Muscle of back (tissue), 13 donors: ENCODE measurements around the gene IL17RD. TPM values are rescaled to one million over a fixed set of nuclear protein-coding genes. Genes with fewer than 3 reads are reported as not detected.

Source experiments
- DNase-seq, 3 donors: peaks; one replicate each; pipeline versions ENCODE4 v3.0.0 to v3.0.0-alpha.2; 2013
- long read RNA-seq, 9 donors: transcript quantifications; one replicate each; lab custom pipeline, GENCODE V29; 2026
- polyA plus RNA-seq, 10 donors: library from polyadenylated mRNA; unstranded; fragments of 120-200 nt; gene quantifications; one replicate each; pipeline ENCODE4 v1.2.1, GENCODE V29; 2013; ENCODE audit not compliant: insufficient read length in 10 of 10

The IL17RD gene
- polyA plus RNA-seq: 10 to 100 TPM; 22.6 to 36.7 (median 29.0) TPM
- long read RNA-seq, donor 1, full-length matches to known transcripts: 7 of 7 reads
- long read RNA-seq, donor 1, partial matches to known transcripts: 0 of 7 reads
- long read RNA-seq, donor 1, other reads (novel, unspliced or antisense): 0 of 7 reads
- long read RNA-seq, donor 2, full-length matches to known transcripts: 3 of 3 reads
- long read RNA-seq, donor 2, partial matches to known transcripts: 0 of 3 reads
- long read RNA-seq, donor 2, other reads (novel, unspliced or antisense): 0 of 3 reads
- long read RNA-seq, donor 3: 0 reads
- long read RNA-seq, donor 4, full-length matches to known transcripts: 1 of 1 reads
- long read RNA-seq, donor 4, partial matches to known transcripts: 0 of 1 reads
- long read RNA-seq, donor 4, other reads (novel, unspliced or antisense): 0 of 1 reads
- long read RNA-seq, donor 5, full-length matches to known transcripts: 4 of 4 reads
- long read RNA-seq, donor 5, partial matches to known transcripts: 0 of 4 reads
- long read RNA-seq, donor 5, other reads (novel, unspliced or antisense): 0 of 4 reads
- long read RNA-seq, donor 6, full-length matches to known transcripts: 1 of 1 reads
- long read RNA-seq, donor 6, partial matches to known transcripts: 0 of 1 reads
- long read RNA-seq, donor 6, other reads (novel, unspliced or antisense): 0 of 1 reads
- long read RNA-seq, donor 7, full-length matches to known transcripts: 1 of 1 reads
- long read RNA-seq, donor 7, partial matches to known transcripts: 0 of 1 reads
- long read RNA-seq, donor 7, other reads (novel, unspliced or antisense): 0 of 1 reads
- long read RNA-seq, donor 8, full-length matches to known transcripts: 4 of 4 reads
- long read RNA-seq, donor 8, partial matches to known transcripts: 0 of 4 reads
- long read RNA-seq, donor 8, other reads (novel, unspliced or antisense): 0 of 4 reads
- long read RNA-seq, donor 9, full-length matches to known transcripts: 1 of 1 reads
- long read RNA-seq, donor 9, partial matches to known transcripts: 0 of 1 reads
- long read RNA-seq, donor 9, other reads (novel, unspliced or antisense): 0 of 1 reads

GRCh38 chr3:57164657-57165573 lies at the start of gene IL17RD:
Gene IL17RD (minus strand): TSS chr3:57165353. CDS start chr3:57165286, 67 bp downstream.
- DNase-seq: peak; percentile 80 to 92 (median 90)

GRCh38 chr3:57206423-57206822 lies 41.3 kb upstream of the IL17RD start:
- no peak for DNase-seq

- no peak for DNase-seq
Observed at GRCh38 chr3:57199895-57200297, 34.7 kb upstream of the IL17RD start, which contains the start of gene HESX1. Gene HESX1 (minus strand): TSS chr3:57199978. CDS start chr3:57199918, 60 bp downstream.

GRCh38 chr3:57194641-57195040 lies 29.5 kb upstream of the IL17RD start:
- no peak for DNase-seq

GRCh38 chr3:57192028-57192427 lies 26.9 kb upstream of the IL17RD start:
- DNase-seq: no peak

GRCh38 chr3:57184526-57184925 lies 19.4 kb upstream of the IL17RD start:
- DNase-seq: no peak

GRCh38 chr3:57179580-57180410 lies 14.6 kb upstream of the IL17RD start:
- no peak for DNase-seq

GRCh38 chr3:57176045-57176444 lies 10.9 kb upstream of the IL17RD start:
- DNase-seq: no peak

- no peak for DNase-seq
Observed at GRCh38 chr3:57173687-57174086, 8.5 kb upstream of the IL17RD start.

- no peak for DNase-seq
Observed at GRCh38 chr3:57170946-57171345, 5.8 kb upstream of the IL17RD start.

- DNase-seq: peak in 2 of 3 donors; percentile 78 to 90
Observed at GRCh38 chr3:57169872-57170623, 4.9 kb upstream of the IL17RD start.

GRCh38 chr3:57169108-57169507 lies 4.0 kb upstream of the IL17RD start:
- no peak for DNase-seq

GRCh38 chr3:57168151-57168550 lies 3.0 kb upstream of the IL17RD start:
- no peak for DNase-seq

- no peak for DNase-seq
Observed at GRCh38 chr3:57166660-57167059, 1.5 kb upstream of the IL17RD start.

- no peak for DNase-seq
Observed at GRCh38 chr3:57165641-57166040, 488 bp upstream of the IL17RD start.

- DNase-seq: peak in 1 of 3 donors; percentile 82
Observed at GRCh38 chr3:57164217-57164656, 916 bp downstream of the IL17RD start.

GRCh38 chr3:57163751-57164150 lies 1.4 kb downstream of the IL17RD start:
- peak in 1 of 3 donors; percentile 73 for DNase-seq

GRCh38 chr3:57161915-57162314 lies 3.2 kb downstream of the IL17RD start:
- no peak for DNase-seq
